Left lung (tissue), 10 donors: ENCODE results near the gene NSD2. TPM values are rescaled to one million over a fixed set of nuclear protein-coding genes. Genes with fewer than 3 reads are reported as not detected.
A peak's percentile ranks its signal among the peaks of the same experiment; 100 is the strongest.

ENCODE experiments used
- ATAC-seq: fragments of 200-7000 bp; cut with Tn5 transposase; one replicate; pipeline ENCODE4 v1.9.1; 2020; ENCODE audit warnings: moderate library complexity
- DNase-seq, 4 donors: peaks; one replicate each; pipeline ENCODE4 v3.0.0-alpha.2; 2013 to 2020
- H3K27ac ChIP-seq, 2 donors: fragments of 200-600 bp; sonication (generic) in 1 of 2; one replicate each; pipeline versions ENCODE4 v1.5.0 to v1.8.0; 2020 to 2021
- H3K27me3 ChIP-seq, 2 donors: fragments of 200-600 bp; sonication (generic) in 1 of 2; one replicate each; pipeline versions ENCODE4 v1.5.0 to v1.8.0; 2020 to 2021
- H3K36me3 ChIP-seq, 2 donors: fragments of 200-600 bp; sonication (generic) in 1 of 2; one replicate each; pipeline versions ENCODE4 v1.5.0 to v1.8.0; 2020 to 2021
- H3K4me1 ChIP-seq, 2 donors: fragments of 200-600 bp; one replicate each; pipeline ENCODE4 v1.8.0; 2021
- H3K4me3 ChIP-seq, 2 donors: fragments of 200-600 bp; sonication (generic) in 1 of 2; one replicate each; pipeline versions ENCODE4 v1.5.0 to v1.8.0; 2020 to 2021; ENCODE audit warnings: mild to moderate bottlenecking in 1 of 2
- H3K9me3 ChIP-seq, 2 donors: fragments of 200-600 bp; sonication (generic) in 1 of 2; one replicate each; pipeline versions ENCODE4 v1.5.0 to v1.8.0; 2020 to 2021
- CTCF ChIP-seq, 2 donors: fragments of 200-600 bp; sonication (generic) in 1 of 2; IDR thresholded peaks; one replicate each; pipeline versions ENCODE4 v1.5.0 to v1.8.0; 2021; ENCODE audit warnings: antibody characterized with exemption in 2 of 2
- intact Hi-C, 2 donors: fragments of 100-400 bp; cut with DNase I; formaldehyde crosslinking; loops; one replicate each; pipeline versions ENCODE4 v1.11.2 to v1.14.2; 2022
- polyA plus RNA-seq, 6 donors: library from polyadenylated mRNA; unstranded; fragments of 120-200 nt; gene quantifications; one replicate each; pipeline ENCODE4 v1.2.1, GENCODE V29; 2013; ENCODE audit not compliant: insufficient read length in 6 of 6
- total RNA-seq, 2 donors: library from RNA; stranded (reverse); fragmentation: NEBNext Ultra II Directional; extraction: Animal tissue kit (Norgen Biotek cat#: 25700); gene quantifications; one replicate each; pipeline ENCODE4 v1.2.1, GENCODE V29; 2021
- donor health status: DM: no; HTN: yes; CAD: no.
- donor health status: DM: no; HTN: no; CAD: no.

NSD2 gene
- total and polyA plus RNA-seq, 8 donors = 53.6 to 93.8 (median 80.0) TPM

- no peak overlapping the region for H3K27ac ChIP-seq
- intact Hi-C loops = no loop called here
- no peak for DNase-seq
- H3K4me1 ChIP-seq = no peaks in the 10 kb centered on the region
- no peak overlapping the region for H3K4me3 ChIP-seq
- no peaks in the 10 kb centered on the region for H3K9me3 ChIP-seq
- H3K36me3 ChIP-seq = peaks cover 0 to 81% of the 10 kb centered on the region in 2 donors
- no peaks in the 10 kb centered on the region for H3K27me3 ChIP-seq
- no peak for ATAC-seq
- TF ChIP-seq CTCF (IDR thresholded peaks at IDR 0.05) = no peak
These were observed 66.8 kb downstream of the NSD2 start for GRCh38 chr4:1938027-1938426.

- Histone ChIP-seq H3K27me3 (no peaks in the 10 kb centered on the region), H3K4me3 (no peak overlapping the region), H3K27ac (no peak overlapping the region), H3K4me1 (no peaks in the 10 kb centered on the region), H3K9me3 (no peaks in the 10 kb centered on the region), H3K36me3 (peaks cover 0 to 85% of the 10 kb centered on the region in 2 donors)
- TF ChIP-seq CTCF (IDR thresholded peaks at IDR 0.05) = no peak
- peak; percentile 87 for ATAC-seq
- intact Hi-C loops = no loop called here
- DNase-seq = peak in 1 of 4 donors; percentile 8
These were observed 68.7 kb downstream of the NSD2 start for GRCh38 chr4:1939664-1940509.

- DNase-seq (no peak), ATAC-seq (no peak)
- no peaks in the 10 kb centered on the region for H3K27me3 ChIP-seq
- H3K27ac ChIP-seq = no peak overlapping the region
- no peaks in the 10 kb centered on the region for H3K9me3 ChIP-seq
- no peak overlapping the region for H3K4me3 ChIP-seq
- TF ChIP-seq CTCF (IDR thresholded peaks at IDR 0.05) = no peak
- peaks cover 0 to 78% of the 10 kb centered on the region in 2 donors for H3K36me3 ChIP-seq
- intact Hi-C loops = no loop called here
- no peaks in the 10 kb centered on the region for H3K4me1 ChIP-seq
These were observed 69.4 kb downstream of the NSD2 start for GRCh38 chr4:1940566-1940965.

GRCh38 chr4:1943928-1944327 lies 72.7 kb downstream of the NSD2 start:
- DNase-seq (no peak), ATAC-seq (no peak)
- H3K36me3 ChIP-seq = peaks cover 0 to 54% of the 10 kb centered on the region in 2 donors
- no peaks in the 10 kb centered on the region for H3K9me3 ChIP-seq
- no peak overlapping the region for H3K27ac ChIP-seq
- TF ChIP-seq CTCF (IDR thresholded peaks at IDR 0.05) = no peak
- intact Hi-C loops = no loop called here
- H3K4me3 ChIP-seq = no peak overlapping the region
- H3K4me1 ChIP-seq = no peaks in the 10 kb centered on the region
- no peaks in the 10 kb centered on the region for H3K27me3 ChIP-seq

- no peak for DNase-seq
- TF ChIP-seq CTCF (IDR thresholded peaks at IDR 0.05) = no peak
- no peak overlapping the region for H3K27ac ChIP-seq
- H3K4me1 ChIP-seq = no peaks in the 10 kb centered on the region
- ATAC-seq = no peak
- H3K9me3 ChIP-seq = no peaks in the 10 kb centered on the region
- H3K27me3 ChIP-seq = no peaks in the 10 kb centered on the region
- H3K4me3 ChIP-seq = no peak overlapping the region
- H3K36me3 ChIP-seq = peaks cover 0 to 40% of the 10 kb centered on the region in 2 donors
- intact Hi-C loops = no loop called here
These were observed 74.1 kb downstream of the NSD2 start for GRCh38 chr4:1945124-1945895.
